Loucy (cell line): ENCODE measurements around the gene NSL1.

Source experiments
- CTCF ChIP-seq: fragments of 200-600 bp; sonication (generic); conservative IDR thresholded peaks from 2 replicates; pipeline ENCODE4 v1.5.1; 2014; ENCODE audit warnings: mild to moderate bottlenecking, antibody characterized with exemption, low read length
- EZH2phosphoT487 ChIP-seq: fragments of 200-600 bp; IDR thresholded peaks from 2 replicates; pipeline ENCODE4 v1.6.1; 2018; ENCODE audit warnings: antibody characterized with exemption, mild to moderate bottlenecking, moderate library complexity, borderline replicate concordance

- TF ChIP-seq CTCF (no peak; the same call in 1 of the 2 replicates), EZH2phosphoT487 (no peak)
These were observed 90.4 kb downstream of the NSL1 start for GRCh38 chr1:212700892-212701819.
